H1 (cell line): ENCODE results near the gene MRAP2. TPM values are rescaled to one million over a fixed set of nuclear protein-coding genes. Genes with fewer than 3 reads are reported as not detected.

Experiments
- JUN ChIP-seq: IDR thresholded peaks from 2 replicates; pipeline ENCODE4 v1.6.1; 2011; ENCODE audit warnings: low read depth, mild to moderate bottlenecking, improper control_type of control experiment, low read length
- polyA plus RNA-seq, 7 experiments: library from polyadenylated mRNA; depleted of rRNA in 3 of 7; stranded (reverse) in 5 of 7; unstranded in 2 of 7; fragments of >200 nt in 5 of 7; fragments of 200-250 nt in 2 of 7; gene quantifications; 1 replicate in 5 of 7; 2 replicates in 1 of 7; 4 replicates in 1 of 7; pipeline versions ENCODE4 v1.2.1 to v1.2.3, GENCODE V29; 2011 to 2013; ENCODE audit warnings: missing spikeins in 2 of 7, mixed read lengths in 2 of 7
- total RNA-seq: library from RNA; stranded (reverse); fragmentation: NEBNext Ultra II Directional; extraction: Animal tissue kit (Norgen Biotek cat#: 25700); gene quantifications from 2 replicates; pipeline ENCODE4 v1.2.1, GENCODE V29; 2021

The MRAP2 gene
- total and polyA plus RNA-seq, 2 of the 8 experiments (the other 6 are each of a cell fraction or from before 2014, with no cell fraction given) = 5.0 to 11.0 TPM

- TF ChIP-seq JUN = no peak
These were observed 104.5 kb downstream of the MRAP2 start (continued) for GRCh38 chr6:84137989-84138575.
